Measurements from ENCODE around the gene RNASE7. TPM values are rescaled to one million over a fixed set of nuclear protein-coding genes. Genes with fewer than 3 reads are reported as not detected.

Gene RNASE7
- total RNA-seq, 1 donor from 2014 or later: 1.2 TPM

GRCh38 chr14:21086908-21087293 is 44.7 kb downstream of the RNASE7 start:
- no peak for DNase-seq

GRCh38 chr14:21087294-21088091 is 45.3 kb downstream of the RNASE7 start:
- peak; percentile 71 for DNase-seq

DNA sequence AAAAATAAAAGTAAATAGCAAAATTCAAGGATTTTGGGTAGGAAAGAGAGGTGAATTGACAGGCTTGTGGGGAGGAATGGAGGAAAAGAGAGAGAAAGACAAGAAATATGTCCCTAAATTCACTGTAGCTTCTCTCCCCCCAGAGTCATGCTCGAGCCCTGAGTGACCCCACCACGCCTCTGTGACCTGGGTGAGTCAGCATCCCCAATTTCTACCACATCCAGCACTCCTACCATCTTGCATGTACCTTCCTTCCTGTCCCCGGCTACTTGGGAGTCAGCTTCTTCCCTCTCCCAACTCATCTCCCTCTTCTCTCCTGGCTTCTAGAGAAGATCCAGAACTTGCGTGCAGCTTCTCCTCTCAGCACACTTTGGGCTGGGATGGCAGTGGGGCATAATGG is 46.5 kb downstream of the RNASE7 start:
- no peak for DNase-seq

DNA sequence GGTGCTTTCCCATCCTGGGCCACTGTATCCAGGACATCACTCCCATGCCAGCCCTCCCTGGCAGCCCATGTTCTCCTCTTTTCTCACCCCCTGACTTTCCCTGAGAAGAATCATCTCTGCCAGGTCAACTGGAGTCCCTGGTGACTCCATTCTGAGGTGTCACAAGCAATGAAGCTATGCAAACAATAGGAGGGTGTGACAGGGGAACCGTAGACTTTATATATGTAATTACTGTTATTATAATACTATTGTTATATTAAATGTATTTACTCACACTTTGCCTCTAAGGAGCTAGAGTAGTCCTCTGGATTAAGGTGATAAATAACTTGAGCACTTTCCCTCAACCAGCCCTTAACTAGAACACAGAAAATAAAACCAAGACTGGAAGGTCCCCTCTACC is 47.1 kb downstream of the RNASE7 start:
- no peak for DNase-seq

GRCh38 chr14:21089877-21090193 is 47.7 kb downstream of the RNASE7 start:
- no peak for DNase-seq

GRCh38 chr14:21090194-21090939 is 48.2 kb downstream of the RNASE7 start:
- DNase-seq: no peak

DNA sequence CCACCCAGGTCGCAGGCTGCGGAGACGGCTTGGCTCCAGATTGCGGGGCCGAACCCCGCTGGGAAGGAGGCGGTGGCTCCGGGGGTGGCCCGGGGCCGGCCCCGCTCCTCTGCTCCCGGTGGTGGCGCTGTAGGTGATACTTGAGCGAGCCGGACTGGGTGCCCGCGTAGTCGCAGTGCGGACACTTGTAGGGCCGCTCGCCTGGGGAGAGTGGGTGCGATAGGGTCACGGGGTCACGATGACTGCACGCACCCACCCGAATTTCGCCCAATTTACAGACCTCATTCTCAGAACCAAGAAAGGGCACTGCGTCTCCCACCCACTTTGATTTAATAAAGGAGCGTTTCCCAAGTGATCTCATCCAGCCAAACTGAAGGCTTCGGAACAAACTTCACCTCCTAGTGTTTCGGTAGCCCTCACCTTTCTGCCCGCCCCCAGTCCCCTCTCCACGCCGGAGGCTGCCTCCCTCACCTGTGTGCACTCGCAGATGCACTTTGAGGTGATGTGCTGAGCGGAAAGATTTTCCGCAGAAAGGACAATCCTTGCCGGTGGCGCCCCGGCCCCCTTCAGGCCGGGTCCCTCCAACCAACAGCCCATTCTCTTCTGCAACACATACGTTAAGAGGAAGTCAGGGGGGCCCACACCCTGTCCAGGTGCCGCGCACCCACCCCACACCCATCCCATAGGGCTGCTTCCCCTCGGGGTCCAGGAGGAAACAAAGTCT is 48.9 kb downstream of the RNASE7 start:
- DNase-seq: no peak

DNA sequence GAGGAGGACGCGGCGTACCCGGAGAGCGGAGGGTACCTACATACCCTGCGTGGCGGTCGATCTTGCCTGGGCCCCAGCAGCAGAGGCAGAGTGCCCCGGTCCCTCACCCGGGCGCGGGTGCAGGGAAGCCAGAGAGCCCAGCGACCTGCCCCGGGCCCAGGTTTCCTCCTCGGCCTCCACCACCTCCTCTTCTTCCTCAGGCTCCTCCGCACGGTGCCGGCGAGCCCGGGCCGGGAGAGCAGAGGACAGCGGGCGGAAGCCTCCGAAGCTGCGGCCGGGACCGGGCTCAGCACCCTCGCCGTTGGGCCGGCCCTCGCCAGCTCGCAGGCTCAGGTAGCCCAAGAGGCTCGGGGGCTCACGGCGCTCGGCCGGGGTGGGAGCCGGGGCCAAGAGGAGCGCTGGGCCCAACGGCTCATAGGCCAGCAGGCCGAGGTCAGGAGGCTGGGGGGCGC is 49.7 kb downstream of the RNASE7 start:
- DNase-seq: no peak

GRCh38 chr14:21092273-21093011 is 50.3 kb downstream of the RNASE7 start:
- DNase-seq: peak; percentile 87

GRCh38 chr14:21093018-21093417 is 50.9 kb downstream of the RNASE7 start:
- no peak for DNase-seq

Other genes starting within 250 kb of the RNASE7 start
- gene RNASE1, start 239.5 kb upstream of the RNASE7 start, total RNA-seq: 38.5 TPM
- gene RNASE3, start 151.0 kb upstream of the RNASE7 start, total RNA-seq: not detected
- gene RNASE2, start 86.9 kb upstream of the RNASE7 start, total RNA-seq: 0.82 TPM
- gene METTL17, start 52.4 kb upstream of the RNASE7 start, total RNA-seq: 57.3 TPM
- gene SLC39A2, start 43.1 kb upstream of the RNASE7 start, total RNA-seq: 5.6 TPM
- 230 TPM for gene NDRG2, start 17.3 kb upstream of the RNASE7 start, total RNA-seq
- gene TPPP2, start 12.1 kb upstream of the RNASE7 start, total RNA-seq: not detected
- gene RNASE13, start 7.6 kb upstream of the RNASE7 start, total RNA-seq: not detected
- not detected for gene RNASE8, start 15.5 kb downstream of the RNASE7 start, total RNA-seq
- 79.2 TPM for gene ARHGEF40, start 27.9 kb downstream of the RNASE7 start, total RNA-seq
- gene ZNF219, start 56.3 kb downstream of the RNASE7 start, total RNA-seq: 15.1 TPM
- not detected for gene TMEM253, start 58.7 kb downstream of the RNASE7 start, total RNA-seq
- gene OR5AU1, start 113.7 kb downstream of the RNASE7 start, total RNA-seq: not detected
- gene HNRNPC, start 227.1 kb downstream of the RNASE7 start, total RNA-seq: 509 TPM
- 0.41 TPM for gene RPGRIP1, start 237.7 kb downstream of the RNASE7 start, total RNA-seq